ENCODE results near the gene CHCHD2. TPM values are rescaled to one million over a fixed set of nuclear protein-coding genes. Genes with fewer than 3 reads are reported as not detected.
A peak's percentile ranks its signal among the peaks of the same experiment; 100 is the strongest.

The CHCHD2 gene
- total RNA-seq, 4 donors from 2014 or later: 286 to 417 (median 326) TPM

DNA sequence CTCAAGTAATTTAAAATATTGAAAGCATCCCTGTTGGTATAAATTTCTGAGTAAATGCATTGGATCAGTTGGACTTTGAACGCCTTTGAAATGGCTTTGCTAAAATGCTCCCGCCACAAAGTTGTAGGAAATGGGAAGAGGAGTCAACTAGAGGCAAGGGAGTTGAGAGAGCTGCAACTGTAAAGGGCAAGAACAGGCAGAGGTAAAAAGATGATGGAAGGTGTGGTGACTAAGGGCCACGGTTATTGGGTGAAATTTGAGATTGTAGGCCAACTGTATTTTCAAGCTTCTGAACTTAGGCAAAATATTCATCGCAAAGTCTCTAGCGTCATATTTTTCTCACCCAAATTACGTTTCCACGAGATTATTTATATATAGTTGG, 42.8 kb downstream of the CHCHD2 start:
- no peak for DNase-seq (ENCODE audit: low spot score in 2 of 2)
- Histone ChIP-seq H3K4me3 (peak overlapping the region in 3 of 4 donors; percentile 86 to 100 (median 94)), H3K36me3 (peaks cover 0 to 56% (median 14%) of the 10 kb centered on the region in 3 donors), H3K27ac (peak overlapping the region; percentile 82 to 94 (median 91)), H3K4me1 (peaks cover 0 to 21% (median 3%) of the 10 kb centered on the region in 4 donors), H3K27me3 (no peaks in the 10 kb centered on the region), H3K9me3 (no peaks in the 10 kb centered on the region)
- TF ChIP-seq, protein P1, sequence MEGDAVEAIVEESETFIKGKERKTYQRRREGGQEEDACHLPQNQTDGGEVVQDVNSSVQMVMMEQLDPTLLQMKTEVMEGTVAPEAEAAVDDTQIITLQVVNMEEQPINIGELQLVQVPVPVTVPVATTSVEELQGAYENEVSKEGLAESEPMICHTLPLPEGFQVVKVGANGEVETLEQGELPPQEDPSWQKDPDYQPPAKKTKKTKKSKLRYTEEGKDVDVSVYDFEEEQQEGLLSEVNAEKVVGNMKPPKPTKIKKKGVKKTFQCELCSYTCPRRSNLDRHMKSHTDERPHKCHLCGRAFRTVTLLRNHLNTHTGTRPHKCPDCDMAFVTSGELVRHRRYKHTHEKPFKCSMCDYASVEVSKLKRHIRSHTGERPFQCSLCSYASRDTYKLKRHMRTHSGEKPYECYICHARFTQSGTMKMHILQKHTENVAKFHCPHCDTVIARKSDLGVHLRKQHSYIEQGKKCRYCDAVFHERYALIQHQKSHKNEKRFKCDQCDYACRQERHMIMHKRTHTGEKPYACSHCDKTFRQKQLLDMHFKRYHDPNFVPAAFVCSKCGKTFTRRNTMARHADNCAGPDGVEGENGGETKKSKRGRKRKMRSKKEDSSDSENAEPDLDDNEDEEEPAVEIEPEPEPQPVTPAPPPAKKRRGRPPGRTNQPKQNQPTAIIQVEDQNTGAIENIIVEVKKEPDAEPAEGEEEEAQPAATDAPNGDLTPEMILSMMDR (IDR thresholded peaks at IDR 0.05): no peak
- TF ChIP-seq EP300 (IDR thresholded peaks at IDR 0.05) (no peak), POLR2A (IDR thresholded peaks at IDR 0.05) (no peak)
- 65 to 70% methylated on average over 7 of the region's 7 CpGs for WGBS, 2 donors

DNA sequence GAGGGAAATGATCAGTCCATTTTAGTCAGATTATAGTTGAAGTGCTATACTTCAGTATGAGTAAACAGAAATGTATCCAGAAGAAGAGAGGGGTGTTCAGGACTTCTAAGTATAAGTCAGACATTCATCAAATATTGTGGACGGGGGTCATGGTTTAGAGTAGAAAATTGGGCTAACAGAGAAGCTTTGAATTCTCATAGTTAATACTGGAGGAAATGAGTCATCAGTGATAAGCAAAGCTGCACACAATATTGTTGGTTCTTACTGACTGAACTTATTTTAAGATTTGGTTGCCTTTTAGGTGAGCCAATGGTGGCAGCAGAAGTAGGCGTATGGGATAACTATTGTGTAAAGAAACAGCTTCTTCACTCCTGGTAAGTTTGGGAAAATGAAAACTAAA, 43.9 kb downstream of the CHCHD2 start:
- Histone ChIP-seq H3K4me3 (no peak overlapping the region), H3K27ac (peak overlapping the region in 1 of 4 donors; percentile 4), H3K9me3 (no peaks in the 10 kb centered on the region), H3K36me3 (peaks cover 0 to 63% (median 14%) of the 10 kb centered on the region in 3 donors), H3K4me1 (peaks cover 0 to 21% (median 3%) of the 10 kb centered on the region in 4 donors), H3K27me3 (no peaks in the 10 kb centered on the region)
- TF ChIP-seq, protein P1 (IDR thresholded peaks at IDR 0.05): no peak
- TF ChIP-seq EP300 (IDR thresholded peaks at IDR 0.05) (no peak), POLR2A (IDR thresholded peaks at IDR 0.05) (no peak)
- WGBS, 2 donors: 53 to 65% methylated on average over 2 of the region's 2 CpGs
- no peak for DNase-seq (ENCODE audit: low spot score in 2 of 2)

DNA sequence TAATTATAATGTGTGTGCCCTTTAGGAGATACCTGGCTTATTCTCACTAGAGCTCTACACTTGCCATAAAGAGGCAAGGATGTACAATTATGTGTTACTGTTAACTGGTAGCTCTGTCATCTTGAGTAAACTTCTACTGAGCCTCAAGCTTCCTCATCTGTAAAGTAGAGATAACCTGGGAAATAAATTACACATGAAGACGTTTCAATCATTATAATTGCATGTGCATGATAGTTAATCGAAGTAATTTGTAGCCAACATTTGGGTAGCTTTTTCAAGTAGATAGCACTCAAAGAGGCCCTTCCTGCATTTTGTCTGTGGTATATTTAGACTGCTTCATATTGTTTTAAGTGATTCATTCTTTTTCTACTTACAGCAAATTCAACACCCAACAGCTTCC, 52.3 kb downstream of the CHCHD2 start:
- peaks cover 0 to 58% (median 13%) of the 10 kb centered on the region in 3 donors for H3K36me3 ChIP-seq
- TF ChIP-seq EP300 (IDR thresholded peaks at IDR 0.05) (no peak), POLR2A (IDR thresholded peaks at IDR 0.05) (no peak)
- TF ChIP-seq, protein P1 (IDR thresholded peaks at IDR 0.05): no peak
- H3K4me1 ChIP-seq: peaks cover 0 to 29% (median 7%) of the 10 kb centered on the region in 4 donors
- WGBS, 2 donors: 77 to 88% methylated on average over 2 of the region's 2 CpGs
- no peak overlapping the region for H3K27ac ChIP-seq
- no peak overlapping the region for H3K4me3 ChIP-seq
- no peak for DNase-seq (ENCODE audit: low spot score in 2 of 2)
- no peaks in the 10 kb centered on the region for H3K27me3 ChIP-seq
- H3K9me3 ChIP-seq: no peaks in the 10 kb centered on the region

DNA sequence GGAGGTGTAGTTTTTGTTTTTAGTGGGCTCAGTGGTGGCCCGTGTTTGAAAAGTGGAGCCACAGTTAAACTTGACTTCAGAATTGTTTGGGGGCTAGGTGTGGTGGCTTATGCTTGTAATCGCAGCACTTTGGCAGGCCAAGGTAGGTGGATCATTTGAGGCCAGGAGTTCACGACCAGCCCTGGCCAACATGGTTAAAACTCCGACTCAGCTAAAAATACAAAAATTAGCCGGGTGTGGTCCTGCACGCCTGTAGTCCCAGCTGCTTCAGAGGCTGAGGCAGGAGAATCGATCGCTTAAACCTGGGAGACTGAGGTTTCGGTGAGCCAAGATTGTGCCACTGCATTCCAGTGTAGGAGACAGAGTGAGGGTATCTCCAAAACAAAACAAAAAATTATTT, 52.9 kb downstream of the CHCHD2 start:
- TF ChIP-seq, protein P1 (IDR thresholded peaks at IDR 0.05): no peak
- no peak for TF ChIP-seq POLR2A (IDR thresholded peaks at IDR 0.05)
- TF ChIP-seq EP300 (IDR thresholded peaks at IDR 0.05): no peak
- DNase-seq (ENCODE audit: low spot score in 2 of 2): no peak
- peaks cover 0 to 35% (median 7%) of the 10 kb centered on the region in 4 donors for H3K4me1 ChIP-seq
- H3K36me3 ChIP-seq: peaks cover 0 to 52% (median 11%) of the 10 kb centered on the region in 3 donors
- WGBS, 2 donors: 84 to 91% methylated on average over 9 of the region's 9 CpGs
- no peak overlapping the region for H3K4me3 ChIP-seq
- no peaks in the 10 kb centered on the region for H3K27me3 ChIP-seq
- H3K27ac ChIP-seq: no peak overlapping the region
- H3K9me3 ChIP-seq: no peaks in the 10 kb centered on the region

Small RNA genes within 50 kb of the gene (small RNA-seq; reads per million reads assigned to genes)
- gene SNORA15 (not detected), gene SNORA22B (not detected)

Other genes with a start within 250 kb of the CHCHD2 start
- not detected for gene SEPTIN14, start 243.7 kb downstream of the CHCHD2 start, total RNA-seq
- 1 to 10 TPM; 3.0 to 7.3 (median 3.7) TPM for gene ZNF713, start 219.0 kb downstream of the CHCHD2 start, total RNA-seq
- gene MRPS17, start 154.6 kb downstream of the CHCHD2 start, total RNA-seq: 1 to 10 TPM; 2.2 to 7.5 (median 3.8) TPM
- 10 to 100 TPM; 54.4 to 61.0 (median 59.0) TPM for gene NIPSNAP2, start 141.9 kb downstream of the CHCHD2 start, total RNA-seq
- gene PSPH, start 55.0 kb downstream of the CHCHD2 start, total RNA-seq: 10 to 100 TPM; 14.9 to 39.8 (median 25.1) TPM
- 10 to 100 TPM; 60.0 to 99.0 (median 77.9) TPM for gene CCT6A, start 54.7 kb downstream of the CHCHD2 start, total RNA-seq
- gene SUMF2, start 42.2 kb downstream of the CHCHD2 start, total RNA-seq: 100 to 1,000 TPM in 3 of 4 donors, 10 to 100 TPM in 1; 99.4 to 162 (median 132) TPM
- 1 to 10 TPM in 3 of 4 donors, under 1 TPM in 1; 0.39 to 4.2 (median 1.3) TPM for gene PHKG1, start 13.5 kb downstream of the CHCHD2 start, total RNA-seq
- gene NUPR2, start 9.9 kb upstream of the CHCHD2 start, total RNA-seq: not detected

Data from tibial nerve (tissue), 4 donors.